NB4 (cell line): ENCODE measurements around the gene JAZF1.

ENCODE experiments used
- POLR2A ChIP-seq: IDR thresholded peaks from 2 replicates; pipeline ENCODE4 v1.6.1; 2011; ENCODE audit warnings: mild to moderate bottlenecking; ENCODE audit not compliant: insufficient read length; ENCODE audit errors: extremely low read depth
- TF ChIP-seq, protein P1 (sequence below): IDR thresholded peaks from one replicate; pipeline ENCODE4 v1.5.1; 2012; ENCODE audit warnings: low read depth, low read length

DNA sequence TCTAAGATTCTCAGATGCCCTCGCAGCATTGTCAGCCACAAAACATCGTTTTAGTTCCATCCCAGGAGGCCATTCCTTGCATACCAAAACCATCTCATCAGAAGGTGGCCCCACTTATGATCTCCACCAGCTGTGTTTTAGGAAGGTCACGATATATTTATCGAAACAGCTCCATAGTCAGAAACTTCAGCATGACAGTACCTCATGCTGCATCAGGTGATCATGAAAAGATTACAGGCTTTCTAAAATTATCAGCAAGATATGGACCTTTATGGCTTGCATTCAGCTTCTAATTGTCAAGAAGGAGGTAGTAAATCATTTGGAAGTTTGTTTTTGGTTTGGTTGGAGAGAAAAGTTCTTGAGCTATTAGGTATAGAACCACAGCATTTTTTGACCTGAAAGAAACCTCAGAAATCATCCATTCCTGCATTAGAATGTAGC lies 20.0 kb downstream of the JAZF1 start:
- TF ChIP-seq, protein P1, sequence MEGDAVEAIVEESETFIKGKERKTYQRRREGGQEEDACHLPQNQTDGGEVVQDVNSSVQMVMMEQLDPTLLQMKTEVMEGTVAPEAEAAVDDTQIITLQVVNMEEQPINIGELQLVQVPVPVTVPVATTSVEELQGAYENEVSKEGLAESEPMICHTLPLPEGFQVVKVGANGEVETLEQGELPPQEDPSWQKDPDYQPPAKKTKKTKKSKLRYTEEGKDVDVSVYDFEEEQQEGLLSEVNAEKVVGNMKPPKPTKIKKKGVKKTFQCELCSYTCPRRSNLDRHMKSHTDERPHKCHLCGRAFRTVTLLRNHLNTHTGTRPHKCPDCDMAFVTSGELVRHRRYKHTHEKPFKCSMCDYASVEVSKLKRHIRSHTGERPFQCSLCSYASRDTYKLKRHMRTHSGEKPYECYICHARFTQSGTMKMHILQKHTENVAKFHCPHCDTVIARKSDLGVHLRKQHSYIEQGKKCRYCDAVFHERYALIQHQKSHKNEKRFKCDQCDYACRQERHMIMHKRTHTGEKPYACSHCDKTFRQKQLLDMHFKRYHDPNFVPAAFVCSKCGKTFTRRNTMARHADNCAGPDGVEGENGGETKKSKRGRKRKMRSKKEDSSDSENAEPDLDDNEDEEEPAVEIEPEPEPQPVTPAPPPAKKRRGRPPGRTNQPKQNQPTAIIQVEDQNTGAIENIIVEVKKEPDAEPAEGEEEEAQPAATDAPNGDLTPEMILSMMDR, result no peak
- TF ChIP-seq POLR2A, result no peak
